ENCODE results near the gene OVAAL. TPM values are rescaled to one million over a fixed set of nuclear protein-coding genes. Genes with fewer than 3 reads are reported as not detected.

OVAAL gene
- total and polyA plus RNA-seq, 8 donors = not detected

- no peaks in the 10 kb centered on the region for H3K4me1 ChIP-seq
- H3K27ac ChIP-seq = no peak overlapping the region
- TF ChIP-seq POLR2AphosphoS5 (IDR thresholded peaks at IDR 0.05) (no peak), EP300 (IDR thresholded peaks at IDR 0.05) (no peak), POLR2A (IDR thresholded peaks at IDR 0.05) (no peak)
- TF ChIP-seq, protein P1, sequence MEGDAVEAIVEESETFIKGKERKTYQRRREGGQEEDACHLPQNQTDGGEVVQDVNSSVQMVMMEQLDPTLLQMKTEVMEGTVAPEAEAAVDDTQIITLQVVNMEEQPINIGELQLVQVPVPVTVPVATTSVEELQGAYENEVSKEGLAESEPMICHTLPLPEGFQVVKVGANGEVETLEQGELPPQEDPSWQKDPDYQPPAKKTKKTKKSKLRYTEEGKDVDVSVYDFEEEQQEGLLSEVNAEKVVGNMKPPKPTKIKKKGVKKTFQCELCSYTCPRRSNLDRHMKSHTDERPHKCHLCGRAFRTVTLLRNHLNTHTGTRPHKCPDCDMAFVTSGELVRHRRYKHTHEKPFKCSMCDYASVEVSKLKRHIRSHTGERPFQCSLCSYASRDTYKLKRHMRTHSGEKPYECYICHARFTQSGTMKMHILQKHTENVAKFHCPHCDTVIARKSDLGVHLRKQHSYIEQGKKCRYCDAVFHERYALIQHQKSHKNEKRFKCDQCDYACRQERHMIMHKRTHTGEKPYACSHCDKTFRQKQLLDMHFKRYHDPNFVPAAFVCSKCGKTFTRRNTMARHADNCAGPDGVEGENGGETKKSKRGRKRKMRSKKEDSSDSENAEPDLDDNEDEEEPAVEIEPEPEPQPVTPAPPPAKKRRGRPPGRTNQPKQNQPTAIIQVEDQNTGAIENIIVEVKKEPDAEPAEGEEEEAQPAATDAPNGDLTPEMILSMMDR (IDR thresholded peaks at IDR 0.05) = no peak
- H3K9me3 ChIP-seq = no peaks in the 10 kb centered on the region
- intact Hi-C loops (cut with DNase I; ENCODE audit: low total_unique reads) = no loop called here
- H3K36me3 ChIP-seq = no peaks in the 10 kb centered on the region
- DNase-seq = no peak
- H3K4me3 ChIP-seq = no peak overlapping the region
- peaks cover 0 to 6% (median 0%) of the 10 kb centered on the region in 3 donors for H3K27me3 ChIP-seq
- 79 to 88% (median 86%) methylated on average over 6 of the region's 6 CpGs for WGBS, 5 donors
Observed at GRCh38 chr1:180594723-180595122, 36.0 kb downstream of the OVAAL start.

DNA sequence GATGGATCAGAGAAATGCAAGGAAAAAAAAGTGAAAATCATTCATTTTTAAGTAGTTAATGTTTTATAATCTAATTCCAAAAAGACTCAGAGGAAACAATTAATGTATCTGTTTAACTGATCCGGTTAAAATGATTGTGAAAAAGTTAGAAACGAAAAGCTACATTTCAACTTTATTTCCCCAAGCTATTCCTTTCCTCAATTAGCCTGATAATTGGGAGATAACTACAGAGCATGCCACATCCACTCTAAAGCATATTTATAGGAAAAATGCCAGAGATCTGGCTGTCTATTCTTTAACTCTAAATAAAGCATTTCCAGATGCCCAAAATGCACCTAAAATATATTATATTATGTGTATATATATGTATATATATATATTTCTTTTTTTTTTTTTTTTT, 37.2 kb downstream of the OVAAL start:
- H3K4me3 ChIP-seq = no peak overlapping the region
- no peaks in the 10 kb centered on the region for H3K4me1 ChIP-seq
- TF ChIP-seq EP300 (IDR thresholded peaks at IDR 0.05) (no peak), POLR2A (IDR thresholded peaks at IDR 0.05) (no peak), POLR2AphosphoS5 (IDR thresholded peaks at IDR 0.05) (no peak)
- TF ChIP-seq, protein P1 (IDR thresholded peaks at IDR 0.05) = no peak
- H3K36me3 ChIP-seq = no peaks in the 10 kb centered on the region
- DNase-seq = no peak
- 79 to 93% (median 87%) methylated on average over 2 of the region's 2 CpGs for WGBS, 5 donors
- peaks cover 0 to 6% (median 0%) of the 10 kb centered on the region in 3 donors for H3K27me3 ChIP-seq
- intact Hi-C loops (cut with DNase I; ENCODE audit: low total_unique reads) = no loop called here
- H3K9me3 ChIP-seq = no peaks in the 10 kb centered on the region
- no peak overlapping the region for H3K27ac ChIP-seq

GRCh38 chr1:180597520-180597919, 38.8 kb downstream of the OVAAL start:
- no peaks in the 10 kb centered on the region for H3K4me1 ChIP-seq
- H3K27me3 ChIP-seq = peaks cover 0 to 6% (median 0%) of the 10 kb centered on the region in 3 donors
- H3K27ac ChIP-seq = no peak overlapping the region
- no peaks in the 10 kb centered on the region for H3K9me3 ChIP-seq
- no peak overlapping the region for H3K4me3 ChIP-seq
- TF ChIP-seq POLR2A (IDR thresholded peaks at IDR 0.05) (no peak), POLR2AphosphoS5 (IDR thresholded peaks at IDR 0.05) (no peak), EP300 (IDR thresholded peaks at IDR 0.05) (no peak)
- TF ChIP-seq, protein P1 (IDR thresholded peaks at IDR 0.05) = no peak
- intact Hi-C loops (cut with DNase I; ENCODE audit: low total_unique reads) = no loop called here
- no peak for DNase-seq
- H3K36me3 ChIP-seq = no peaks in the 10 kb centered on the region

GRCh38 chr1:180598333-180598974, 39.7 kb downstream of the OVAAL start:
- H3K27me3 ChIP-seq = peaks cover 0 to 6% (median 0%) of the 10 kb centered on the region in 3 donors
- intact Hi-C loops (cut with DNase I; ENCODE audit: low total_unique reads) = no loop called here
- H3K27ac ChIP-seq = no peak overlapping the region
- WGBS, 5 donors = 28 to 57% (median 45%) methylated on average over 6 of the region's 6 CpGs
- no peaks in the 10 kb centered on the region for H3K36me3 ChIP-seq
- TF ChIP-seq, protein P1 (IDR thresholded peaks at IDR 0.05) = no peak
- no peak for TF ChIP-seq POLR2A (IDR thresholded peaks at IDR 0.05)
- TF ChIP-seq EP300 (IDR thresholded peaks at IDR 0.05) = no peak
- no peak for TF ChIP-seq POLR2AphosphoS5 (IDR thresholded peaks at IDR 0.05)
- no peaks in the 10 kb centered on the region for H3K9me3 ChIP-seq
- H3K4me1 ChIP-seq = no peaks in the 10 kb centered on the region
- DNase-seq = peak in 1 of 2 donors; percentile 51
- H3K4me3 ChIP-seq = no peak overlapping the region
